ENCODE data around the gene CD33.

Gene CD33

DNA sequence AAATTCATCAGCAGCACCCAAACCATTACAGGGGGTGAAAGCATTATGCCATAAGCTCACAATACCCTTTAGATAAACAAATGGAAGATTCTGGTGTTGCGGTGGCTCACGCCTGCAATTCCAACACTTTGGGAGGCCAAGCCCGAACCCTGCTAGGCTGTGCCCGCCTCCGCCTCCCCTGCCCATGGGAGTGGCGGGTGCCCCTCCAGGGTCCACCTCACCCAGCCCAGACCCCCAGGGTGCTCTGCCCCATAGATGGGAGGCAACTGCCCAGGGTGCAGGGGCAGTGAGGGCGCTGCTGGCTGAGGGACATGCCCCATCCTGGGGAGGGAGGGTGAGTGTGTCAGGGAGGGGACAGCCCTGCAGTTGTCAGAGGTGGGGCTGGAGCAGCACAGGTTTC, 16.0 kb downstream of the CD33 start:
- TF ChIP-seq CTCF (IDR thresholded peaks at IDR 0.05): no peak

DNA sequence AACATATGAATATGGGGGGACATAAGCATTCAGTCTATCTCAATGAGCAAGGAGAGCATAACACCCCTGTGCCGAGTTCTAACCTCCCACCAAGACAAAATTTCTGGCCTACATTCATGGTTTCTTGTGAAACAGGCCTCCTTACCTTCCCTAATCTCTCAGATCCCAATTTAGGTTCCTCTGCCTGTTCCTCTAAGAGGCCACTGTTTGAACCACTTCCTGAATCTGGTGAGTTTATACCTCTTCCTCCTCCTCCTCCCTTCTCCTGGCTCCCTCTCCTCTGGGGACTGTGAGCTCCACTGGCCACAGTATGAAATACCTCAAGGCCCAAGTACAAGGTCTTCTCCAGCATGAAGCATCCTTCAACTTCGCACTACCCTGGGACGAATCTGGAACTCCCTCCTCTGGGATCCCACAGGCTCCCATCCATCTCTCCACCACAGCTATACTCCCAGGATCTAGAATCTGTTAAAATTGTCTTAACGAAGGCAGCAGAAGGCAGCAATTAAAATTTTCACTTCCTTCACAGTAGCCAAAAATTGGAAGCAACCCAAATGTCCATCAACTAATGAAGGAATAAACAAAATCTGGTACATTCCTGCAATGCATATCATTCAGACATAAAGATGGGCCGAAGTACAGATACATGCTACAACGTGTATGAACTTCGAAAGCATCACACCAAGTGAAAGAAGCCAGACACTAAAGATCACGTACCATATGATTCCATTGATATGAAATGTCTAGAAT, 18.2 kb downstream of the CD33 start:
- no peak for TF ChIP-seq CTCF (IDR thresholded peaks at IDR 0.05)

DNA sequence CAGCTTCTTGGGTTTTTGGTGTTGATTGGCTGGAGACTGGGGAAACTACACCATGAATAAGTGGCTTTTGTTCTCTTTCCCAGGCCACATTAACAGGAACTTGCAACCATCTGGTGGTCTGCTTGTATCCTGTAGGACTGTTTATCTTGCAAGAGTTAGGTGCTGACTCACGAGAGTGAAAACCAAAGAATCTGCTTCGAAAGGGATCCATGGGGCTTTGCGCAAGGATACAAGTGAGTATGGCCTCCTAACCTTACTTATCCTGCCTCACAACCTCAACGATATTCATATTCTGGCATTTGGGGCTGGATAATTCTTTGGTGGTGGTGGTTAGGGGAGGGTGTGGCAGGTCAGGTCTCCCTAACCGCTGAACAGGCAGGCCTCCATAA, 21.3 kb downstream of the CD33 start:
- TF ChIP-seq CTCF (IDR thresholded peaks at IDR 0.05): no peak

DNA sequence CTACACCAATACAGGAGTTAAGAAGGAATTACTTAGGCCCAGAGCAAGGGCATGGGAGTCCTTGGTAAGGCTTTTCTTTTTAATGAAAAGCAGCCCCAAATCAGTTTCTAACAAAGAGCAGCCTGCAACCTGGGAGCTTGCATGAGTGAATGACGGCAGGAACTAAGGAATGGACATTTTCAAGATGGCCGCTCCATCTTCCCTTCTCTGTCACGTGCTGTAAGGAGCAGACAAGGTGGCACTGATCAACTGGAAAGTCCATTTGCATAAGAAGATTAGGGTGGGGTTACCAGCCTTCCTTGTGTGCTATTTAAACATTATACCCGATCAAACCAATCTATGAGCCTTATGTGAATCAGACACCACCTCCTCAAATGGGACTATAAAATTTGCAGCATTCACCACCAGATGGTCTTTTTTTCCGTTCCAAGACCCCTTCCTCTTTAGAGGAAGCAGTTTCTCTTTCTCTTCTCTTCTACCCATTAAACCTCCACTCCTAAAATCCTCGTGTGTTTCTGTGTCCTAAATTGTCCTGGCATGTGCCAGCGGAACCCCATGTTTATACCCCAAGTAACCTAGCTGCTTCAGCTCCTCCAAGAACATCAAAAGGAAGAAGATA, 23.2 kb downstream of the CD33 start:
- TF ChIP-seq CTCF (IDR thresholded peaks at IDR 0.05): no peak

DNA sequence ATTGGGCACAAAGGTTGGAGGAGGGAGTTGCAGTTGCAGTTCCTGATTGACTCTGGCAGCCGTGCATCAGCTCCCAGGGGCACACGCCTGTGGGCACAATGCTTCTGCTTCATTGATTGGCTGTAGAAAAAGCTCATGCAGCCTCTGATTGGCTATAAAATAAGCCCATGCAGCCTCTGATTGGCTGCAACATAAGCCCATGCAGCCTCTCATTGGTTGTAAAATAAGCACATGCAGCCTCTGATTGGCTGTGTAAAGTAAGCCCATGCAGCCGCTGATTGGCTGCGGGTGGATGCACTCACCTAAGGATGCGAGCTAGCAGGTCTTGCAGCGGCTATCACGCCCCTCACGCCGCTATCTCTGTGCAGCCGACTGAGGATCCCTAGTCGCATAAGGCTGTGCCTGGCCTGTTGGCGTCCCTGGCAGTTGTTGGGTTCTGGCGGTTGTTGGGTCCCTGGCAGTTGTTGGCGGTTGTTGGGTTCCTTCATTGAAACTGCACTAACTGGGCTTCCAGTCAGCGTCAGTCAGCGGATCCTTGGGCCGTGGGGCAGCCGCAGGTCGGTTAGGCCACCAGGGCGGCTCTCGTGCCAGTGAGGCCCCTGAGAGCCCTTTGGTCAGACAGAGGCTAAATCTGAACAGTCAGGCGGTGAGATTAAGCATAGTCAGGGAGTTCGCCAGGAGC, 26.0 kb downstream of the CD33 start, which contains the start of gene SIGLECL1:
Gene SIGLECL1, plus strand, starts transcription at position 295 of the 682 bp plus-strand sequence. CDS start 12,993 bp downstream, outside the sequence.
- no peak for TF ChIP-seq CTCF (IDR thresholded peaks at IDR 0.05)

DNA sequence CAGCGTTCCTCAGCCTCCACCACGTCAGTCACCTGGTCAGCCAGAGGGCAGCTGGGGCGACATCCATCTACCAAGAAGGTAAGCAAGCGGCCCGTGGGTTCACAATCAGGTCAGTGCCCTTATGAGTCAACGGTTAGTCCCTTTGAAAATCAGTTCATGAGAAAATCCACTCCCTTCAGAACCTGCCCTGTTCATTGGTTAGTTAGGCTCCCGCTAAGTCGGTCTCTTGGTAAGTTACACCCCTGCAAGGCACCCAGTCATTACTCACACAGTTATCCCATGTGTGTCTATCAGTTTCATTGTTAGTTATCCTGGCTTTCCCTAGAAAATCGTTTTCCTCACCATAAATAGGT, 26.6 kb downstream of the CD33 start:
- no peak for TF ChIP-seq CTCF (IDR thresholded peaks at IDR 0.05)

DNA sequence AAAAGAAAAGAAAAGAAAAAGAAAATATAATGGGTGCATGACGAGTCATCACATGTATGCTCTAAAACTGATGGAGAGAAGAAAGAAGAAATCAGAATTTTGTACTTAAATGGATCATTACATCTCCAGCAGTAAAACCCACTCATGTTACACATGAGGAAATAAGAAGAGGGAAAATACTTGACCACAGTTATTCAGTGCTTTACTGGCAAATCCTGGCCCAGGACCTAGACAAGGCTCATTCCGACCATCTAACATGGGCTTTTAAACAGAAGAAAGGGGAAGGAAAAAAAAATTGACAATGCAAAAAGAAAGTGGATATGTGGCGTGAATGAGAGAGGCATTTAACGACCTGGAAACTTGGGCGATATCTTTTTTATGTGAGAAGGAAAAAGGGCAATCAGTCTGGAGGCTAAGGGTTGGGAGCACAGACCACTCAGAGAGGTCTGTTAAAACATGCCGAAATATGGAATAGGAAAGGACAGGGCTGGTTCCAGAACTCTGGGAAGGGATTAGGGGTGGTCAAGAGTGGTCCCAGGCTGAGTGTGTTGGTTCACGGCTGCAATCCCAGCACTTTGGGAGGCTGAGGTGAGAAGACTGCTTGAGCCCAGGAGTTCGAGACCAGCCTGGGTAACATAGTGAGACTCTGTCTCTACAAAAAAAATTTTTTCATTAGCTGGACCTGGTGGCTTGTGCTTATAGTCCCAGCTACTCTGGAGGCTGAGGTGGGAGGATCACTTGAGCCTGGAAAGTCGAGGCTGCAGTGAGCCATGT, 27.6 kb downstream of the CD33 start:
- TF ChIP-seq CTCF (IDR thresholded peaks at IDR 0.05): no peak

Data from LNCAP (cell line).